HepG2 (cell line): Measurements from ENCODE around the gene NAP1L1. TPM values are rescaled to one million over a fixed set of nuclear protein-coding genes. Genes with fewer than 3 reads are reported as not detected.

Source experiments
- ARID5B ChIP-seq: IDR thresholded peaks from 2 replicates; pipeline ENCODE4 v1.4.0; 2020; ENCODE audit warnings: mild to moderate bottlenecking, missing genetic modification reagents
- FOXA3 ChIP-seq: IDR thresholded peaks from 2 replicates; pipeline ENCODE4 v1.6.1; 2016; ENCODE audit warnings: missing genetic modification reagents, missing compliant biosample characterization
- GABPA ChIP-seq, 2 experiments: IDR thresholded peaks; 2 replicates each; pipeline ENCODE4 v1.6.1; 2011 to 2016; ENCODE audit warnings: low read depth in 2 of 2, low read length in 1 of 2, missing biosample characterization in 1 of 2, missing genetic modification characterization in 1 of 2
- PHB2 ChIP-seq: fragments of 450-650 bp; IDR thresholded peaks from 2 replicates; pipeline ENCODE4 v1.6.1; 2018; ENCODE audit not compliant: partially characterized antibody
- REXO4 ChIP-seq: sonication (generic); formaldehyde crosslinking; IDR thresholded peaks from 2 replicates; pipeline ENCODE4 v1.8.0; 2022; ENCODE audit warnings: missing genetic modification reagents, mild to moderate bottlenecking, borderline replicate concordance
- RFX5 ChIP-seq: IDR thresholded peaks from 2 replicates; pipeline ENCODE4 v1.6.1; 2011; ENCODE audit warnings: low read depth, low read length, improper control_type of control experiment
- SOX5 ChIP-seq: IDR thresholded peaks from 2 replicates; pipeline ENCODE4 v1.6.1; 2016; ENCODE audit warnings: borderline replicate concordance
- THAP7 ChIP-seq: sonication (generic); formaldehyde crosslinking; IDR thresholded peaks from 2 replicates; pipeline ENCODE4 v1.8.1; 2023; ENCODE audit warnings: mild to moderate bottlenecking, missing genetic modification reagents
- ZBTB7B ChIP-seq: sonication (generic); formaldehyde crosslinking; IDR thresholded peaks from 2 replicates; pipeline ENCODE4 v1.4.0; 2020; ENCODE audit warnings: missing genetic modification reagents
- ZFP82 ChIP-seq: sonication (generic); formaldehyde crosslinking; IDR thresholded peaks from 2 replicates; pipeline ENCODE4 v1.5.1; 2020; ENCODE audit warnings: mild to moderate bottlenecking, missing genetic modification reagents, borderline replicate concordance
- ZNF431 ChIP-seq: sonication (generic); formaldehyde crosslinking; IDR thresholded peaks from 2 replicates; pipeline ENCODE4 v1.9.0; 2022; ENCODE audit warnings: missing genetic modification reagents, low read depth, mild to moderate bottlenecking, borderline replicate concordance
- ZNF639 ChIP-seq: conservative IDR thresholded peaks from 2 replicates; pipeline ENCODE4 v1.6.1; 2018; ENCODE audit warnings: missing genetic modification reagents
- ZNF850 ChIP-seq: sonication (generic); formaldehyde crosslinking; conservative IDR thresholded peaks from 2 replicates; pipeline ENCODE4 v1.9.0; 2021; ENCODE audit warnings: mild to moderate bottlenecking, missing genetic modification reagents
- polyA plus RNA-seq, 8 experiments: library from polyadenylated mRNA; depleted of rRNA in 3 of 8; stranded (reverse) in 7 of 8; unstranded in 1 of 8; fragments of >200 nt; fragmentation: Illumina TruSeq in 4 of 8; extraction: Trizol in 4 of 8; gene quantifications; 2 replicates each; pipeline versions ENCODE4 v1.2.1 to v1.2.3, GENCODE V29; 2011 to 2016; ENCODE audit warnings: low read depth in 4 of 8, missing spikeins in 1 of 8, mixed read lengths in 1 of 8; ENCODE audit not compliant: insufficient read depth in 1 of 8
- total RNA-seq, 5 experiments: library from RNA; depleted of rRNA; stranded (reverse); fragments of >200 nt; fragmentation: Illumina TruSeq; extraction: Trizol; gene quantifications; 2 replicates each; pipeline ENCODE4 v1.2.3, GENCODE V29; 2016; ENCODE audit warnings: low read depth in 1 of 5
- TF ChIP-seq, protein P1 (sequence below): sonication (generic); formaldehyde crosslinking; IDR thresholded peaks from 2 replicates; pipeline ENCODE4 v1.5.0; 2020; ENCODE audit warnings: mild to moderate bottlenecking, missing genetic modification reagents
- TF ChIP-seq, protein P2 (sequence below): sonication (generic); formaldehyde crosslinking; IDR thresholded peaks from 2 replicates; pipeline ENCODE4 v1.9.0; 2021; ENCODE audit warnings: missing genetic modification reagents, mild to moderate bottlenecking, borderline replicate concordance
- TF ChIP-seq, protein P3 (sequence below): sonication (generic); formaldehyde crosslinking; IDR thresholded peaks from 2 replicates; pipeline ENCODE4 v1.9.0; 2021; ENCODE audit warnings: missing genetic modification reagents, borderline replicate concordance

Gene NAP1L1
- total and polyA plus RNA-seq, 2 of the 13 experiments (the other 11 are each of a cell fraction or from before 2014, with no cell fraction given) = 207 to 309 TPM

DNA sequence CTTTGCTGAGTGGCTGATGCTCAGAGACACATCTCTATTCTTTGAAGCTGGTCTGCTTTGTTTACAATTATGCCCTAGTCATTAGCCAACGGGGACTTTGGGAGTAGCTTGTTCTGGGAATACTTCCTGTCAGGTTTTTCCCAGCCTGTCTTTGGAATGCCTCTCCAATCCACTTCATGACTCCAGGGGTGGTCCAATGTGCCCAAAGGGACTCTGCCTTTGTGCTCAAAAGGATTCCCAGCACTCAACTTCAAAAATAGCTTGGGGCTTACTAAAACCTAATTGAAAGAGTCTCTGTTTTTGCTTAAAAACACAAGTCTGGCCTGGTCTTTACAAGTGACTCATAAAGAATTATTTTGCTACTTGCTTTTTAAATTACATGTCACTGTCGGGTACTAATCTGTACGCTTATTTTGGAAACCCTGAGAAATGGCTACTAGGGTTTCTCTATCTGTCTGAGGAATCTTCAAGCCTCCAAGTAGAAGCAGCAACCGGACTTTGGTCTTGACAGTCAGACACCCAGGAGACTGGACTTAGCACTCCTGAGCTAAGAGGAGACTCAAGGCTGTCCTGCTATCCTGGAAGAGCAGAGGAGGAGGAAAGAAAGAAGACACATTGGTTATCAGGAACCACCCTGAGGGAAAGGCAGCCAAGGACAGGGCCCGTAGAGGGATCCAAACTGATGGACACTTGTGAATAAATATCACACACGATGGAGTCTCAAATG, 73.6 kb downstream of the NAP1L1 start (continued):
- TF ChIP-seq FOXA3 (peak; percentile 73), THAP7 (CRISPR knock-in tag) (no peak), ZNF431 (CRISPR knock-in tag) (no peak), ARID5B (CRISPR knock-in tag) (peak; percentile 48), ZNF850 (CRISPR knock-in tag) (no peak), RFX5 (no peak), SOX5 (peak; percentile 31; the same call in 1 of the 2 replicates), PHB2 (no peak), ZNF639 (CRISPR knock-in tag) (no peak), GABPA (IDR thresholded peaks at IDR 0.05; ENCODE audit: low read depth, low read length) (no peak), GABPA (CRISPR knock-in tag; IDR thresholded peaks at IDR 0.05; ENCODE audit: low read depth) (peak; percentile 63), REXO4 (no peak), ZFP82 (CRISPR knock-in tag) (no peak), ZBTB7B (CRISPR knock-in tag) (no peak)
- TF ChIP-seq, protein P1, sequence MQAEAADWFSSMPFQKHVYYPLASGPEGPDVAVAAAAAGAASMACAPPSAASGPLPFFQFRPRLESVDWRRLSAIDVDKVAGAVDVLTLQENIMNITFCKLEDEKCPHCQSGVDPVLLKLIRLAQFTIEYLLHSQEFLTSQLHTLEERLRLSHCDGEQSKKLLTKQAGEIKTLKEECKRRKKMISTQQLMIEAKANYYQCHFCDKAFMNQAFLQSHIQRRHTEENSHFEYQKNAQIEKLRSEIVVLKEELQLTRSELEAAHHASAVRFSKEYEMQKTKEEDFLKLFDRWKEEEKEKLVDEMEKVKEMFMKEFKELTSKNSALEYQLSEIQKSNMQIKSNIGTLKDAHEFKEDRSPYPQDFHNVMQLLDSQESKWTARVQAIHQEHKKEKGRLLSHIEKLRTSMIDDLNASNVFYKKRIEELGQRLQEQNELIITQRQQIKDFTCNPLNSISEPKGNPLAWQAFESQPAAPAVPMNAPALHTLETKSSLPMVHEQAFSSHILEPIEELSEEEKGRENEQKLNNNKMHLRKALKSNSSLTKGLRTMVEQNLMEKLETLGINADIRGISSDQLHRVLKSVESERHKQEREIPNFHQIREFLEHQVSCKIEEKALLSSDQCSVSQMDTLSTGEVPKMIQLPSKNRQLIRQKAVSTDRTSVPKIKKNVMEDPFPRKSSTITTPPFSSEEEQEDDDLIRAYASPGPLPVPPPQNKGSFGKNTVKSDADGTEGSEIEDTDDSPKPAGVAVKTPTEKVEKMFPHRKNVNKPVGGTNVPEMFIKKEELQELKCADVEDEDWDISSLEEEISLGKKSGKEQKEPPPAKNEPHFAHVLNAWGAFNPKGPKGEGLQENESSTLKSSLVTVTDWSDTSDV (CRISPR knock-in tag) = no peak
- TF ChIP-seq, protein P2, sequence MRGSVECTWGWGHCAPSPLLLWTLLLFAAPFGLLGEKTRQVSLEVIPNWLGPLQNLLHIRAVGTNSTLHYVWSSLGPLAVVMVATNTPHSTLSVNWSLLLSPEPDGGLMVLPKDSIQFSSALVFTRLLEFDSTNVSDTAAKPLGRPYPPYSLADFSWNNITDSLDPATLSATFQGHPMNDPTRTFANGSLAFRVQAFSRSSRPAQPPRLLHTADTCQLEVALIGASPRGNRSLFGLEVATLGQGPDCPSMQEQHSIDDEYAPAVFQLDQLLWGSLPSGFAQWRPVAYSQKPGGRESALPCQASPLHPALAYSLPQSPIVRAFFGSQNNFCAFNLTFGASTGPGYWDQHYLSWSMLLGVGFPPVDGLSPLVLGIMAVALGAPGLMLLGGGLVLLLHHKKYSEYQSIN (CRISPR knock-in tag) = no peak
- TF ChIP-seq, protein P3, sequence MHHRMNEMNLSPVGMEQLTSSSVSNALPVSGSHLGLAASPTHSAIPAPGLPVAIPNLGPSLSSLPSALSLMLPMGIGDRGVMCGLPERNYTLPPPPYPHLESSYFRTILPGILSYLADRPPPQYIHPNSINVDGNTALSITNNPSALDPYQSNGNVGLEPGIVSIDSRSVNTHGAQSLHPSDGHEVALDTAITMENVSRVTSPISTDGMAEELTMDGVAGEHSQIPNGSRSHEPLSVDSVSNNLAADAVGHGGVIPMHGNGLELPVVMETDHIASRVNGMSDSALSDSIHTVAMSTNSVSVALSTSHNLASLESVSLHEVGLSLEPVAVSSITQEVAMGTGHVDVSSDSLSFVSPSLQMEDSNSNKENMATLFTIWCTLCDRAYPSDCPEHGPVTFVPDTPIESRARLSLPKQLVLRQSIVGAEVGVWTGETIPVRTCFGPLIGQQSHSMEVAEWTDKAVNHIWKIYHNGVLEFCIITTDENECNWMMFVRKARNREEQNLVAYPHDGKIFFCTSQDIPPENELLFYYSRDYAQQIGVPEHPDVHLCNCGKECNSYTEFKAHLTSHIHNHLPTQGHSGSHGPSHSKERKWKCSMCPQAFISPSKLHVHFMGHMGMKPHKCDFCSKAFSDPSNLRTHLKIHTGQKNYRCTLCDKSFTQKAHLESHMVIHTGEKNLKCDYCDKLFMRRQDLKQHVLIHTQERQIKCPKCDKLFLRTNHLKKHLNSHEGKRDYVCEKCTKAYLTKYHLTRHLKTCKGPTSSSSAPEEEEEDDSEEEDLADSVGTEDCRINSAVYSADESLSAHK (CRISPR knock-in tag) = no peak
